ENCODE results near the gene COQ4. TPM values are rescaled to one million over a fixed set of nuclear protein-coding genes. Genes with fewer than 3 reads are reported as not detected.

The COQ4 gene
- total RNA-seq, 1 donor from 2014 or later: 42.1 TPM

GRCh38 chr9:128298535-128299482 is 23.8 kb upstream of the COQ4 start:
- intact Hi-C loops (cut with micrococcal nuclease): no loop called here

GRCh38 chr9:128304136-128304970 is 18.3 kb upstream of the COQ4 start:
- intact Hi-C loops (cut with micrococcal nuclease): no loop called here

GRCh38 chr9:128304971-128305288 is 17.7 kb upstream of the COQ4 start:
- intact Hi-C loops (cut with micrococcal nuclease): no loop called here

GRCh38 chr9:128309551-128309950 is 13.1 kb upstream of the COQ4 start:
- intact Hi-C loops (cut with micrococcal nuclease): no loop called here

- intact Hi-C loops (cut with micrococcal nuclease): no loop called here
Observed at GRCh38 chr9:128310461-128310860, 12.2 kb upstream of the COQ4 start.

- intact Hi-C loops (cut with micrococcal nuclease): no loop called here
Observed at GRCh38 chr9:128314697-128315096, 7.9 kb upstream of the COQ4 start.

GRCh38 chr9:128316421-128316820 is 6.2 kb upstream of the COQ4 start:
- intact Hi-C loops (cut with micrococcal nuclease): no loop called here

- intact Hi-C loops (cut with micrococcal nuclease): no loop called here
Observed at GRCh38 chr9:128317629-128318028, 5.0 kb upstream of the COQ4 start.

- intact Hi-C loops (cut with micrococcal nuclease): loop anchor here (5.0 kb wide), 1 partner anchor 506 kb away; the partner anchor contains the start of gene SPOUT1
Observed at GRCh38 chr9:128321343-128321742, 1.3 kb upstream of the COQ4 start.

GRCh38 chr9:128321879-128322403 is 698 bp upstream of the COQ4 start:
- intact Hi-C loops (cut with micrococcal nuclease): loop anchor here (1.0 to 5.0 kb wide), 17 partner anchors 19 to 709 kb away; partner anchors contain the start of genes BBLN, CIZ1, DYNC2I2 and GOLGA2

GRCh38 chr9:128323212-128323730 is 632 bp downstream of the COQ4 start:
- intact Hi-C loops (cut with micrococcal nuclease): loop anchor here (2.0 to 5.0 kb wide), 8 partner anchors 40 to 710 kb away; partner anchors contain the start of genes CIZ1, KYAT1, PTGES2 and SPOUT1

- intact Hi-C loops (cut with micrococcal nuclease): loop anchor here (2.0 to 5.0 kb wide), 8 partner anchors 39 to 711 kb away; partner anchors contain the start of genes CIZ1, KYAT1, PTGES2 and SPOUT1
Observed at GRCh38 chr9:128323791-128324190, 1.2 kb downstream of the COQ4 start.

- intact Hi-C loops (cut with micrococcal nuclease): loop anchor here (5.0 kb wide), 1 partner anchor 503 kb away; the partner anchor contains the start of gene SPOUT1
Observed at GRCh38 chr9:128324401-128324800, 1.8 kb downstream of the COQ4 start.

GRCh38 chr9:128325629-128326028 is 3.0 kb downstream of the COQ4 start:
- intact Hi-C loops (cut with micrococcal nuclease): no loop called here

- intact Hi-C loops (cut with micrococcal nuclease): no loop called here
Observed at GRCh38 chr9:128333451-128333869, 10.8 kb downstream of the COQ4 start.

GRCh38 chr9:128335161-128335560 is 12.5 kb downstream of the COQ4 start:
- intact Hi-C loops (cut with micrococcal nuclease): loop anchor here (5.0 kb wide), 1 partner anchor 1907 kb away; no protein-coding TSS in a partner anchor

- intact Hi-C loops (cut with micrococcal nuclease): loop anchor here (5.0 kb wide), 1 partner anchor 1906 kb away; no protein-coding TSS in a partner anchor
Observed at GRCh38 chr9:128335914-128336313, 13.3 kb downstream of the COQ4 start.

GRCh38 chr9:128337936-128338335 is 15.3 kb downstream of the COQ4 start:
- intact Hi-C loops (cut with micrococcal nuclease): loop anchor here (5.0 kb wide), 1 partner anchor 1904 kb away; no protein-coding TSS in a partner anchor

- intact Hi-C loops (cut with micrococcal nuclease): loop anchor here (5.0 kb wide), 1 partner anchor 1903 kb away; no protein-coding TSS in a partner anchor
Observed at GRCh38 chr9:128338852-128339614, 16.4 kb downstream of the COQ4 start.
